Bronchial epithelial cell (primary cell): ENCODE data around the gene ANKRD40CL. TPM values are rescaled to one million over a fixed set of nuclear protein-coding genes. Genes with fewer than 3 reads are reported as not detected.

Experiments
- DNase-seq: peaks from one replicate; pipeline ENCODE4 v3.0.0-alpha.2; 2010; ENCODE audit warnings: low read depth
- FAIRE-seq: peaks from 2 replicates; lab custom pipeline; 2011; peaks lifted over from hg19 to GRCh38; lab: Jason Lieb, UNC
- H3K27me3 ChIP-seq: 2 replicates; pipeline ENCODE4 v1.5.1; 2011; ENCODE audit warnings: low read length; ENCODE audit not compliant: control insufficient read depth, insufficient read depth
- H3K36me3 ChIP-seq: 2 replicates; pipeline ENCODE4 v1.5.1; 2011; ENCODE audit warnings: low read length; ENCODE audit not compliant: control insufficient read depth, insufficient read depth
- H3K4me3 ChIP-seq: 2 replicates; pipeline ENCODE4 v1.5.1; 2011; ENCODE audit warnings: mild to moderate bottlenecking, low read depth, low read length, control low read depth
- total RNA-seq: library from RNA; depleted of rRNA; stranded (reverse); fragments of >200 nt; gene quantifications from 2 replicates; pipeline ENCODE4 v1.2.1, GENCODE V29; 2014
- TF ChIP-seq, protein P1 (sequence below): IDR thresholded peaks from 2 replicates; pipeline ENCODE4 v1.5.1; 2011; ENCODE audit warnings: mild to moderate bottlenecking, moderate library complexity, low read length, control low read depth, inconsistent platforms; ENCODE audit not compliant: insufficient read depth, severe bottlenecking

Gene ANKRD40CL
- total RNA-seq, 1 donor from 2014 or later, result not detected

DNA sequence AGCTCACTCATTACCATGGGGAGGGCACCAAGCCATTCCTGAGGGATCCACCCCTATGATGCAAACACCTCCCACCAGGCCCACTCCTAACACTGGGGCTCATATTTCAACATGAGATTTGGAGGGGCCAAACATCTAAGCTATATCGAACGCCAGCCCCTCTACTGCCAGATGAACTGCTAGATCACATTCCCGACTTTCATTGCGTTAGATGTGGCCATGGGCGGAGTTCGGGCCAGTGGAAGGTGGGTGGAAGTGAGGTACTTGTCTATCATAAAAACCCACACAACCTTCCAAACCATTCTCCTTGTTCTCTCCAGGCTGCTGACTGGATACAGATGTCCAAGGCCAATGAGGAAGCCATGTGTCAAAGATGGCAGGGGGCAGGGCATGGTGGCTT is 27.0 kb upstream of the ANKRD40CL start:
- Histone ChIP-seq H3K36me3 (no peaks in the 10 kb centered on the region), H3K4me3 (no peak overlapping the region), H3K27me3 (no peaks in the 10 kb centered on the region)
- TF ChIP-seq, protein P1, sequence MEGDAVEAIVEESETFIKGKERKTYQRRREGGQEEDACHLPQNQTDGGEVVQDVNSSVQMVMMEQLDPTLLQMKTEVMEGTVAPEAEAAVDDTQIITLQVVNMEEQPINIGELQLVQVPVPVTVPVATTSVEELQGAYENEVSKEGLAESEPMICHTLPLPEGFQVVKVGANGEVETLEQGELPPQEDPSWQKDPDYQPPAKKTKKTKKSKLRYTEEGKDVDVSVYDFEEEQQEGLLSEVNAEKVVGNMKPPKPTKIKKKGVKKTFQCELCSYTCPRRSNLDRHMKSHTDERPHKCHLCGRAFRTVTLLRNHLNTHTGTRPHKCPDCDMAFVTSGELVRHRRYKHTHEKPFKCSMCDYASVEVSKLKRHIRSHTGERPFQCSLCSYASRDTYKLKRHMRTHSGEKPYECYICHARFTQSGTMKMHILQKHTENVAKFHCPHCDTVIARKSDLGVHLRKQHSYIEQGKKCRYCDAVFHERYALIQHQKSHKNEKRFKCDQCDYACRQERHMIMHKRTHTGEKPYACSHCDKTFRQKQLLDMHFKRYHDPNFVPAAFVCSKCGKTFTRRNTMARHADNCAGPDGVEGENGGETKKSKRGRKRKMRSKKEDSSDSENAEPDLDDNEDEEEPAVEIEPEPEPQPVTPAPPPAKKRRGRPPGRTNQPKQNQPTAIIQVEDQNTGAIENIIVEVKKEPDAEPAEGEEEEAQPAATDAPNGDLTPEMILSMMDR, result no peak
- DNase-seq (no peak), FAIRE-seq (no peak)

DNA sequence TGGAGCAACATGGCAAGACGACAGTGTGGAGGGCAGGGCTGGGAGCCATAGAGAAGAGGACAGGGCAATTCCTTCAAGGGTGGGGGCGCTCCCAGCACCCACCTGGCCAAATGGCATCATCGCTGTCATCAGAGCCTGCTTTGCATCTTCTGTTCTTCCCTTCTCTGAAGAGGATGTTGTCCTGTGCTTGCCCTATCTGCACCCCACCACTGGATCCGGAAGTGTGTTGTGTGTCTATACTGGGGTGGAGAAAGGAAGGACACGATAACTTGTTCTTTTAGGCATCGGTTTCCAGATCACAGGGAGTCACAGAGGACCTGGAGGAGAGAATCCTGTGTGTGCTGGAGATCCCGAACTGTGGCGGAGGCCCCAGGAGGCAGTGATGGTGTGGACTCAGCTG is 25.7 kb upstream of the ANKRD40CL start:
- TF ChIP-seq, protein P1, result no peak
- DNase-seq, result no peak
- Histone ChIP-seq H3K36me3 (no peaks in the 10 kb centered on the region), H3K27me3 (no peaks in the 10 kb centered on the region), H3K4me3 (no peak overlapping the region)
- peak; percentile 32 for FAIRE-seq

DNA sequence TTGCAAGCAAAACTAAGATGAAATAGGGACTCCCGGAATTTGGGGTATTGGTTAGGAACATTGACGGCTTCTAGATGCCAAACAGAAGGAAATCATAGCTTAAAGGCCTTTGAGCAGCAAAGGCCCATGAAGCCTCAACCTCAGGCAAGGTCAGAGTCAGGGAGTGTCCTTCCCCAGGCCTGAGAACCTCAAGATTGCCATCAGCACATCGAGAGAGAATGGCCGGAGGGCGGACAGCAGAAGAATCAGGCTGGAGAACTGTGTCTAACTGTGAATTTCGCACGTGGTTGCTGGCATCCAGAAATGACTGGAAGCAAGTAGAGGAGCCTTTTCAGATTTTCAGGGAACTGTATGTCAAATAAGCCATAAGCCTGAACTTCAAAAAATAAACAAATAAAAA is 24.8 kb upstream of the ANKRD40CL start:
- Histone ChIP-seq H3K36me3 (no peaks in the 10 kb centered on the region), H3K4me3 (no peak overlapping the region), H3K27me3 (no peaks in the 10 kb centered on the region)
- DNase-seq (no peak), FAIRE-seq (no peak)
- TF ChIP-seq, protein P1, result no peak

DNA sequence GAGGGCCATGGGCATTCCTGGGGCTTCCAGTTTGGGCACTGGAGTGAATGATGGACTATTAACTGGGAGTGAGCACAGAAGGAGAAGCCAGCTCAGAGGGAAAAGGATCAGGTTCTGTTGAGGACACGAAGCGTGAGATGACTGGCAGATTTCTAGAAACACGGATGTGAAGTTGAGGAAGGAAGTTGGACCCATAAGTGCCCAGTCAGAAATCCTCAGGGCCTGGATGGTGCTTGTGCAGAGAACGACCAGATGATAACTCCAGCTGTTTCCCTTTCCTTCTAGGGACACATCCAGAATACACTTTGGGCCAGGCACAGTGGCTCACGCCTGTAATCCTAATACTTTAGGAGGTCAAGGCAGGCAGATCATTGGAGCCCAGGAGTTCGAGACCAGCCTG is 23.3 kb upstream of the ANKRD40CL start:
- Histone ChIP-seq H3K4me3 (no peak overlapping the region), H3K36me3 (no peaks in the 10 kb centered on the region), H3K27me3 (no peaks in the 10 kb centered on the region)
- FAIRE-seq (no peak), DNase-seq (no peak)
- TF ChIP-seq, protein P1, result no peak

DNA sequence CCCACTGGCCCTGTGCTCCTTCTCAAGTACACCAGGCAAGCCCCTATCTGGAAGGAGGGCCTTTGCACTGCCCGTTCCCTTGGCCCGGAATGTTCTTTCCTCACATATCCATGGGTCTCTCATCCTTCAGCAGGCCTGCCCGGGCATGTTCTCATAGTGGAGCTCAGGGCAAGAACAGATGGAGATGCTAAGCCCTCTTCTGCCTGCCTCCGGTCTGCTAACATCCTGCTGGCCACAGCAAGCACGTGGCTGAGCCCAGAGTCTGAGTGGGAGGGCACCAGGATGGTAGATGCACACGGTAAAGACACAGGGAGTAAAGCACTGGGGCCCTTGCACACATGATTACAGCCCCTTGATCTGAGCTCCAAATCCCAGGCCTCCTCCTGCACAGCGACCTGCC is 19.8 kb upstream of the ANKRD40CL start:
- TF ChIP-seq, protein P1, result no peak
- H3K27me3 ChIP-seq, result no peaks in the 10 kb centered on the region
- no peak overlapping the region for H3K4me3 ChIP-seq
- DNase-seq, result peak; percentile 85
- H3K36me3 ChIP-seq, result no peaks in the 10 kb centered on the region
- FAIRE-seq, result no peak

DNA sequence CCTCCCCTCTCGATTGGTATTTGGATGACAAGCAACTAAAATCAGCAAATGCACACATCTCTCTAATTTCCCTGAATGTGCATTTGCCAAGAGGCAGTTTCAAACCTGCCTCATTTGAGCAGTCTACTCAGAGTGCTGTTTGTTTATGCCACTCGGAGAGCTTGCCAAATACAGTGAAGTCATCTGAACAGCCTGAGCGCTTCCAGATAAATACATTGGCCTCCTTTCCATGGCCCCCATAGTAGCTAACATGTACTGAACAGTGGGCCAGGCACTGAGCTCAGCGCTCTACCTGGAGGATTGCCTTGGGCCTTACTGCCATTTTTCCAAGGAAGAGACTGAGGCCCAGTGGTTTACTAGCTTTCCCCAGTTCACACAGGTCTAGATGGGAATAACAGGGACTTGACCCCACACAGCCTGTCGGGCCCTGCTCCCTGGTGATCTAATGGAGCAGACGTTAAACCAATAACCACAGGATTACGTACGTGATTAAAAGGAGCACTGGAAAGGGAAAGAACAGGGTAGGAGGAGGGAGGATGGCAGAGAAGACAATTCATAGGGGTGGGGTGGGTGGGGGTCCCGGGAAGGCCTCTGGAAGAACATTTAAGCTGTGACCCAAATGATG is 18.7 kb upstream of the ANKRD40CL start:
- DNase-seq (peak; percentile 86), FAIRE-seq (no peak)
- Histone ChIP-seq H3K27me3 (no peaks in the 10 kb centered on the region), H3K4me3 (no peak overlapping the region), H3K36me3 (no peaks in the 10 kb centered on the region)
- TF ChIP-seq, protein P1, result no peak
